ENCODE results near the gene MRFAP1. TPM values are rescaled to one million over a fixed set of nuclear protein-coding genes. Genes with fewer than 3 reads are reported as not detected.

Gene MRFAP1
- total RNA-seq, 4 donors from 2014 or later, result 147 to 234 (median 186) TPM

DNA sequence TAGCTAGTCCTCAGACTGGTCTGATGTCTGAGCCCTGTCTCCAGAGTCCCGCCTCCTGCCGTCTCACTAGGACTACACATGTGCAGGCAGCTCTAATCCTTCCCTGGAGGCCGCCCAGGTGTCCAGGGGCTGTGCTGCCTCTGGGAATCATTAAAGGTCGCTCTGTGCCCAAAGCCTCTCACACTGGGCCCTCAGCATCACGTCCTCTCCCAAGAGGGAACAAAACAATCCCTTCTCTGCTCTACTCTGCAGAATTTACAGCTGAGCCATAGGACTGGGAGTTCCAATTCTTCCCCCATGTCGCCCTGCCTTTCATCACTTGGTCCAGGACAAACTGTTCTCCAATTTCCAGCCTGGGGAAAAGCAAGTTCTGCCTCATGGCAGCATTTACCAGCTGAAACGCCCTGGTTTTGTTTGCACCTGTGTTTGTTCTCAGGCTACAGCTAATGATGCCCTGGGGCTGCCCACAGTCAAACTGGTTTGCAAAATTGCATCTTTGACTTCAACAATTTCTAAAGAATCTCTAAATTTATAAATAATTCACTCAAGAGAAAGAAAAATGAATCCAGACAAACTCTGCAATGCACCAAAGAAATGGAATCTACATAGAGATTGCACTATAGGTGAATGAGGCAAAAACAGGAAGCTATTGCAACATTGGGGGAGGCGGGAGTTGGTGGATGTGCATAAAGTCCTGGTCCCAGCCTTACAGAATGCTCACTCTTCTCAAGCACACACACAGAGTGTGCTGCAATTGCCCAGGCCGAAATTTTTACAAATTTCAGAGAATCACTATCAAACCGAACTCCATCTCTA is 7.2 kb upstream of the MRFAP1 start:
- Histone ChIP-seq H3K27me3 (no peaks in the 10 kb centered on the region), H3K4me1 (peaks cover 0 to 27% (median 6%) of the 10 kb centered on the region in 3 donors), H3K36me3 (no peaks in the 10 kb centered on the region), H3K27ac (peak overlapping the region; percentile 19 to 76 (median 43)), H3K9me3 (no peaks in the 10 kb centered on the region), H3K4me3 (no peak overlapping the region)
- WGBS, 2 donors, result 36 to 46% methylated on average over 9 of the region's 10 CpGs
- intact Hi-C loops (cut with DNase I), result no loop called here
- TF ChIP-seq, protein P1, sequence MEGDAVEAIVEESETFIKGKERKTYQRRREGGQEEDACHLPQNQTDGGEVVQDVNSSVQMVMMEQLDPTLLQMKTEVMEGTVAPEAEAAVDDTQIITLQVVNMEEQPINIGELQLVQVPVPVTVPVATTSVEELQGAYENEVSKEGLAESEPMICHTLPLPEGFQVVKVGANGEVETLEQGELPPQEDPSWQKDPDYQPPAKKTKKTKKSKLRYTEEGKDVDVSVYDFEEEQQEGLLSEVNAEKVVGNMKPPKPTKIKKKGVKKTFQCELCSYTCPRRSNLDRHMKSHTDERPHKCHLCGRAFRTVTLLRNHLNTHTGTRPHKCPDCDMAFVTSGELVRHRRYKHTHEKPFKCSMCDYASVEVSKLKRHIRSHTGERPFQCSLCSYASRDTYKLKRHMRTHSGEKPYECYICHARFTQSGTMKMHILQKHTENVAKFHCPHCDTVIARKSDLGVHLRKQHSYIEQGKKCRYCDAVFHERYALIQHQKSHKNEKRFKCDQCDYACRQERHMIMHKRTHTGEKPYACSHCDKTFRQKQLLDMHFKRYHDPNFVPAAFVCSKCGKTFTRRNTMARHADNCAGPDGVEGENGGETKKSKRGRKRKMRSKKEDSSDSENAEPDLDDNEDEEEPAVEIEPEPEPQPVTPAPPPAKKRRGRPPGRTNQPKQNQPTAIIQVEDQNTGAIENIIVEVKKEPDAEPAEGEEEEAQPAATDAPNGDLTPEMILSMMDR (IDR thresholded peaks at IDR 0.05), result no peak
- TF ChIP-seq POLR2A (IDR thresholded peaks at IDR 0.05), result no peak
- DNase-seq, result no peak

DNA sequence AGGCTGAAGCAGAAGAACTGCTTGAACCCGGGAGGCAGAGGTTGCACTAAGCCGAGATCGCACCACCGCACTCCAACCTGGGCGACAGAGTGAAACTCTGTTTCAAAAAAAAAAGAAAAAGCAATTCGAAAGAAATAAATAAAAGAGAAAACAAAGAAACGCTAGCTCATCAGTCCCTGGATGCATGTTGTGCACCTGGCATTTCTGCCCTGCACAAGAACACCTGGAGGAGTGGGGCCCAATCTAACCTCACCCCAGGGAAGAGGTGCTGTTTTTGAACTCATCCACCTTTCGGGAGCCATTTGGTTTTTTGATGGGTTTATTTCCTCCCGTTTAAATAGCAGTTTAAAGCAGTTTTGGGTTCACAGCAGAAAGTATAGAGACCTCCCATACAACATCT is 5.7 kb upstream of the MRFAP1 start:
- Histone ChIP-seq H3K4me1 (peaks cover under 1 to 33% (median 6%) of the 10 kb centered on the region in 3 donors), H3K27me3 (no peaks in the 10 kb centered on the region), H3K4me3 (no peak overlapping the region), H3K27ac (no peak overlapping the region), H3K9me3 (no peaks in the 10 kb centered on the region), H3K36me3 (no peaks in the 10 kb centered on the region)
- TF ChIP-seq, protein P1 (IDR thresholded peaks at IDR 0.05), result no peak
- no peak for TF ChIP-seq POLR2A (IDR thresholded peaks at IDR 0.05)
- intact Hi-C loops (cut with DNase I), result no loop called here
- DNase-seq, result no peak
- 93 to 94% methylated on average over 9 of the region's 9 CpGs for WGBS, 2 donors

DNA sequence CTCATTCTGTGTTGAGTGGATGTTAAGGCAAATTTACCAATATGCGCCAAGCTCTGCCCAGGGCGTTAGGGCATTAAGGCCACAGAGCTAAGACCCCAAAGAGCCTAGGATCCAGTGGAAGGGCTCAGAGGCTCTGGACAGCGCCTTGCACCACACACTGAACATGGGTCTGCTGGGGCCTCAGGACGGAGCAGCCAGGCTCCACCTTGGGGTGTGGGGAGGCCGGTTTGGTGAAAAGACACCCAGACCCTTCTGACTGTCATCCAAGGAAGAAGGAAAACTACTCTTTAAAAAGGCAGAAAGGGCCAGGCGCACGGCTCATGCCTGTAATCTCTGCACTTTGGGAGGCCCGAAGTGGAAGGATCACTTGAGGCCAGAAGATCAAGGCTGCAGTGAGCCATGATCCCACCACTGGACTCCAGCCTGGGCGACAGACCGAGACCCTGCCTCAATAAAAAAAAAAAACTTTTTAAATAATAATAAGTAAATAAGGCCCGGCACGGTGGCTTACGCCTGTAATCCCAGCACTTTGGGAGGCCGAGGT is 1.3 kb upstream of the MRFAP1 start:
- H3K4me1 ChIP-seq, result peaks cover 12 to 38% (median 14%) of the 10 kb centered on the region in 3 donors
- DNase-seq, result no peak
- 92 to 93% methylated on average over 12 to 14 of the region's 14 CpGs for WGBS, 2 donors
- H3K4me3 ChIP-seq, result no peak overlapping the region
- H3K36me3 ChIP-seq, result peaks cover 0 to 22% (median 15%) of the 10 kb centered on the region in 3 donors
- H3K9me3 ChIP-seq, result no peaks in the 10 kb centered on the region
- H3K27me3 ChIP-seq, result no peaks in the 10 kb centered on the region
- TF ChIP-seq POLR2A (IDR thresholded peaks at IDR 0.05), result no peak
- TF ChIP-seq, protein P1 (IDR thresholded peaks at IDR 0.05), result no peak
- no peak overlapping the region for H3K27ac ChIP-seq
- intact Hi-C loops (cut with DNase I), result no loop called here

DNA sequence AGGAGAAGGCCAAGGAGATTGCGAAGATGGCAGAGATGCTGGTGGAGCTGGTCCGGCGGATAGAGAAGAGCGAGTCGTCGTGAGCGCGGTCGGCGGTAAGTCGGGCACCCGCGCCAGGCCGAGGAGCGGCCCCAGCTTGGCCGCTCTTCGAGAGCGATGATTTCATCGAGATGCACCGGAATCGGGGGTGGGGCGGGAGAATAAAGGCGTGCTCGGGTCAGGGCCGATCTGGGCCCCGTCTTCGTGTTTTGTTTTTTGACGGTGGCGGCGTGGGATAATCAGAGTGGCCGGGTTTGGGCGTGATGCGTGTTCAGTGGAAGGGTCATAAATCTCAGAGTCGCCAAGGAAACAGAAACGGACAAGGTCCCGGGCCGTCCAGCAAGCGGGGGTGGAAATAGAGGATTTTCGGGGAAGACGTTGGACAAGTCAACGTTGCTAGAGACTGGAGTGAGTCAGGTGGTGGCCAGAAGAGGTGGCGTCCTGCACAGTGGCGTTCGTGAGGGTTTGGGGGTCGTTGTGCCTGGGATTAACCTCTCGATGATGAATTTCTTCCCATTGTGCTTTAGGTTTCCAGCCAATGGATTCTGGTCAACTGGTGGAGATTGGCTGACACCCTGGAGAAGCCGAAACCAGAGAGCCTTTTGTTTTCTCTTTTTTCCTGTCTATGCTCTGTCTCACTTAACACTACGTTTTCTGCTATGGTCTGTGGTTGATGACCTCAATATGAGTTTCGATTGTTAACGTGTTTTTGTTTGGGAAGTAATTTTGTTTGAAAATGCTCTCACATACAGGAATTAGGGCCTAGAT is 882 bp downstream of the MRFAP1 start:
- WGBS, 2 donors, result 1% methylated on average over 33 to 49 of the region's 50 CpGs
- H3K4me3 ChIP-seq, result peak overlapping the region; percentile 62 to 90 (median 82)
- peak in 1 of 4 donors; percentile 29 for TF ChIP-seq POLR2A (IDR thresholded peaks at IDR 0.05)
- TF ChIP-seq, protein P1 (IDR thresholded peaks at IDR 0.05), result no peak
- DNase-seq, result no peak
- H3K4me1 ChIP-seq, result peaks cover 12 to 38% (median 14%) of the 10 kb centered on the region in 3 donors
- no peaks in the 10 kb centered on the region for H3K9me3 ChIP-seq
- intact Hi-C loops (cut with DNase I), result no loop called here
- peak overlapping the region; percentile 91 to 98 (median 96) for H3K27ac ChIP-seq
- no peaks in the 10 kb centered on the region for H3K27me3 ChIP-seq
- H3K36me3 ChIP-seq, result peaks cover 0 to 22% (median 15%) of the 10 kb centered on the region in 3 donors

Measured in esophagus squamous epithelium (tissue), 5 donors.